Heart right ventricle (tissue), 16 donors: Measurements from ENCODE around the gene PLVAP. TPM values are rescaled to one million over a fixed set of nuclear protein-coding genes. Genes with fewer than 3 reads are reported as not detected.
A peak's percentile ranks its signal among the peaks of the same experiment; 100 is the strongest.

Source experiments
- ATAC-seq, 8 donors: fragments of 200-7000 bp; cut with Tn5 transposase; one replicate each; pipeline ENCODE4 v1.9.1; 2020; ENCODE audit warnings: mild to moderate bottlenecking in 8 of 8, moderate library complexity in 8 of 8, moderate number of reproducible peaks in 1 of 8
- DNase-seq, 2 donors: peaks; one replicate each; pipeline ENCODE4 v3.0.0-alpha.2; 2020
- H3K27ac ChIP-seq, 10 donors: fragments of 200-600 bp; sonication (generic) in 2 of 10; one replicate each; pipeline versions ENCODE4 v1.5.0 to v1.8.0; 2020 to 2022; ENCODE audit warnings: mild to moderate bottlenecking in 3 of 10
- H3K27me3 ChIP-seq, 7 donors: fragments of 200-600 bp; one replicate each; pipeline ENCODE4 v1.8.0; 2021 to 2022; ENCODE audit warnings: mild to moderate bottlenecking in 2 of 7
- H3K36me3 ChIP-seq, 9 donors: fragments of 200-600 bp; sonication (generic) in 1 of 9; one replicate each; pipeline versions ENCODE4 v1.5.0 to v1.8.0; 2020 to 2022; ENCODE audit warnings: mild to moderate bottlenecking in 2 of 9
- H3K4me1 ChIP-seq, 9 donors: fragments of 200-600 bp; sonication (generic) in 1 of 9; one replicate each; pipeline versions ENCODE4 v1.5.0 to v1.8.0; 2020 to 2022; ENCODE audit warnings: mild to moderate bottlenecking in 4 of 9
- H3K4me3 ChIP-seq, 10 donors: fragments of 200-600 bp; sonication (generic) in 2 of 10; one replicate each; pipeline versions ENCODE4 v1.5.0 to v1.8.0; 2020 to 2022; ENCODE audit warnings: mild to moderate bottlenecking in 7 of 10, moderate library complexity in 2 of 10
- H3K9me3 ChIP-seq, 11 donors: fragments of 200-600 bp in 10 of 11; sonication (generic) in 2 of 11; one replicate each; pipeline versions ENCODE4 v1.5.0 to v1.8.0; 2013 to 2022; ENCODE audit warnings: mild to moderate bottlenecking in 2 of 11, control low read depth in 1 of 11, moderate library complexity in 1 of 11
- WGBS, 2 donors: extraction: QIAGEN DNeasy Blood & Tissue Kit; methylation state at CpG; one replicate each; pipeline ENCODE4 v1.1.7; 2013; ENCODE audit warnings: inconsistent platforms in 1 of 2; 5-methylcytosine and 5-hydroxymethylcytosine counted together
- intact Hi-C, 10 donors: fragments of 100-400 bp; cut with DNase I; formaldehyde crosslinking; loops; one replicate each; pipeline versions ENCODE4 v1.11.1 to v1.14.2; 2022
- polyA plus RNA-seq, 2 donors: library from polyadenylated mRNA; stranded (reverse); fragments of 200-250 nt; gene quantifications; one replicate each; pipeline ENCODE4 v1.2.3, GENCODE V29; 2013
- total RNA-seq, 10 donors: library from RNA; stranded (reverse); fragmentation: NEBNext Ultra II Directional in 3 of 10; extraction: Animal tissue kit (Norgen Biotek cat#: 25700) in 3 of 10; gene quantifications; one replicate each; pipeline versions ENCODE4 v1.2.1 to v1.2.4, GENCODE V29; 2021 to 2023
- TF ChIP-seq, protein P1 (sequence below), 9 donors: fragments of 200-600 bp; sonication (generic) in 2 of 9; IDR thresholded peaks; one replicate each; pipeline versions ENCODE4 v1.5.0 to v1.8.0; 2021 to 2022; ENCODE audit warnings: antibody characterized with exemption in 9 of 9, mild to moderate bottlenecking in 5 of 9, moderate library complexity in 1 of 9
- donor health status: Arrhythmogenic right ventricular cardiomyopathy.
- donor health status: ischemic (EF 13 %, LVEDD 7.1; RV severe dilation, severe dysfunction).
- donor health status: healthy with polysubstance abuse.
- donor health status: DM: no; HTN: yes; CAD: no.
- donor health status: DM: no; HTN: no; CAD: no.
- donor health status: ischemic (EF 25% LVEDD 6.9; RV normal size, moderate dysfunction).
- donor health status: ischemic (EF 25% LVEDD 5.7; RV mildly dilated, moderate dysfunction).
- donor health status: healthy.
- donor health status: DM: yes; HTN: yes; CAD: no.
- donor health status: Ischemic cardiomyopathy.
- donor health status: ischemic (EF 35%, LVEDD 5.7; RV mildly dilated, moderate dysfunction).
- donor health status: nonischemic (EF 11% LVEDD 7.7; RV severe dilation, severe dysfunction).
- donor health status: DM: yes; HTN: yes; CAD: no.
- donor health status: PGD.
- donor health status: ischemic (EF 29% LVEDD 5.4; RV normal size, mild dysfunction).
- donor health status: nonischemic (EF 23%, LVEDD 6.1; RV moderate dilation, normal function).

Gene PLVAP
- total and polyA plus RNA-seq, 12 donors = 7.5 to 74.9 (median 24.5) TPM

DNA sequence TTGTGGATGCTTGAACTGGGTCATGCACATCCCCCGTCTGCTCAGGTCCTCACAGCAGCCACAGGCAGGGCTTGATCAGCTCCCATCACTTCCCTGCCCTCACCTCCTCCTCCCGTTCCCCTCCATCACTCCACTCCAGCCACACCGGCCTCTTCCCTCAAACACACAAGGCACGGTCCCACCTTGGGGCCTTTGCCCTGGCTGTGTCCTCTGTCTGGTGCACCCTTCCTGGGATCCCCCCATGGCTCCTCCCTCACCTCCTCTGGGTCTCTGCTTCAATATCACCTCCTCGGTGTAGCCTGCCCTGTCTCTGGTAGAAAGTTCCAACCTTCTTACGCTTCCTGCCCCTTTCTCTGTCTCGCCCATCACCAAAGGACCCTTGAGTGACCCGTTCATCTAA is 23.8 kb downstream of the PLVAP start:
- TF ChIP-seq, protein P1, sequence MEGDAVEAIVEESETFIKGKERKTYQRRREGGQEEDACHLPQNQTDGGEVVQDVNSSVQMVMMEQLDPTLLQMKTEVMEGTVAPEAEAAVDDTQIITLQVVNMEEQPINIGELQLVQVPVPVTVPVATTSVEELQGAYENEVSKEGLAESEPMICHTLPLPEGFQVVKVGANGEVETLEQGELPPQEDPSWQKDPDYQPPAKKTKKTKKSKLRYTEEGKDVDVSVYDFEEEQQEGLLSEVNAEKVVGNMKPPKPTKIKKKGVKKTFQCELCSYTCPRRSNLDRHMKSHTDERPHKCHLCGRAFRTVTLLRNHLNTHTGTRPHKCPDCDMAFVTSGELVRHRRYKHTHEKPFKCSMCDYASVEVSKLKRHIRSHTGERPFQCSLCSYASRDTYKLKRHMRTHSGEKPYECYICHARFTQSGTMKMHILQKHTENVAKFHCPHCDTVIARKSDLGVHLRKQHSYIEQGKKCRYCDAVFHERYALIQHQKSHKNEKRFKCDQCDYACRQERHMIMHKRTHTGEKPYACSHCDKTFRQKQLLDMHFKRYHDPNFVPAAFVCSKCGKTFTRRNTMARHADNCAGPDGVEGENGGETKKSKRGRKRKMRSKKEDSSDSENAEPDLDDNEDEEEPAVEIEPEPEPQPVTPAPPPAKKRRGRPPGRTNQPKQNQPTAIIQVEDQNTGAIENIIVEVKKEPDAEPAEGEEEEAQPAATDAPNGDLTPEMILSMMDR (IDR thresholded peaks at IDR 0.05) = no peak
- peaks cover 9 to 65% (median 39%) of the 10 kb centered on the region in 9 donors for H3K4me1 ChIP-seq
- no peaks in the 10 kb centered on the region for H3K9me3 ChIP-seq
- DNase-seq = no peak
- 72 to 74% methylated on average over 8 of the region's 8 CpGs for WGBS, 2 donors
- H3K27ac ChIP-seq = peak overlapping the region in 3 of 10 donors; percentile 24 to 48 (median 26)
- intact Hi-C loops = no loop called here
- H3K4me3 ChIP-seq = no peak overlapping the region
- H3K36me3 ChIP-seq = no peaks in the 10 kb centered on the region
- ATAC-seq = no peak
- H3K27me3 ChIP-seq = peaks cover 0 to 10% (median 0%) of the 10 kb centered on the region in 7 donors

DNA sequence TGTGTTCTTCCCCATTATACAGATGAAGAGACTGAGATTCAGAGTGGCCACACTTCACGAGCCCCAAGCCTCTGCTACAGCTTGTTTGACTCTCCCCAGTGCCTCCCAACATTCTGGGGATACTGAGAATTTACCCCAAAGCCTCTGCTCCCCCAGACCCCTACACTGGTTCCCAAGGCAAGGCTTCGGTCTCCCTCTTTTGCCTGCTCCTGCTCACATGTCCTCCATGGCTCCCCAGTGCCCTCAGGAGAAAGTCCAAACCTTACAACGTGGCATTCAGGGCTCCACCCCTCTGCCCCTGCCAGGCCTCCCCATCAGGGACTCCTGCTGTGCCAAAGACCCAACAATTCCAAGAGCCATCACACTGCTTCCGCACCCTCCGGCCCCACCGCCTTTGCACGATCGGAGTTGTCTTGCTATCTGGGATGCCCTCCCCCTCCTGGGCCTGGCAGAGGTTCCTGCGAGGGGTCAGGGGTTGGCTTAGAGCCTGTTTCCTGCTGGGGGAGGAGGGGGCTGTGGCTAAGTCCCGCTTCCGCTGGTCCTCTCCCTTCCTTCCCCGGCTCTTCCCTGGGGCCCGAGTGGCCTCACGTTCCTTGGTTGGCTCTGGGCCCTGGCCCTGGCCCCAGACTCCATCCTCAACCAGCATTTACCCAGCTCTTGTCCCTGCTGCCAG is 24.4 kb downstream of the PLVAP start:
- no peaks in the 10 kb centered on the region for H3K36me3 ChIP-seq
- intact Hi-C loops = no loop called here
- peaks cover 12 to 65% (median 39%) of the 10 kb centered on the region in 9 donors for H3K4me1 ChIP-seq
- no peak overlapping the region for H3K4me3 ChIP-seq
- DNase-seq (no peak), ATAC-seq (peak in 4 of 8 donors; percentile 6 to 22 (median 9))
- H3K27ac ChIP-seq = peak overlapping the region in 4 of 10 donors; percentile 22 to 48 (median 37)
- no peaks in the 10 kb centered on the region for H3K9me3 ChIP-seq
- 33% methylated on average over 14 of the region's 14 CpGs for WGBS, 2 donors
- peaks cover 0 to 16% (median 0%) of the 10 kb centered on the region in 7 donors for H3K27me3 ChIP-seq
- TF ChIP-seq, protein P1 (IDR thresholded peaks at IDR 0.05) = no peak

DNA sequence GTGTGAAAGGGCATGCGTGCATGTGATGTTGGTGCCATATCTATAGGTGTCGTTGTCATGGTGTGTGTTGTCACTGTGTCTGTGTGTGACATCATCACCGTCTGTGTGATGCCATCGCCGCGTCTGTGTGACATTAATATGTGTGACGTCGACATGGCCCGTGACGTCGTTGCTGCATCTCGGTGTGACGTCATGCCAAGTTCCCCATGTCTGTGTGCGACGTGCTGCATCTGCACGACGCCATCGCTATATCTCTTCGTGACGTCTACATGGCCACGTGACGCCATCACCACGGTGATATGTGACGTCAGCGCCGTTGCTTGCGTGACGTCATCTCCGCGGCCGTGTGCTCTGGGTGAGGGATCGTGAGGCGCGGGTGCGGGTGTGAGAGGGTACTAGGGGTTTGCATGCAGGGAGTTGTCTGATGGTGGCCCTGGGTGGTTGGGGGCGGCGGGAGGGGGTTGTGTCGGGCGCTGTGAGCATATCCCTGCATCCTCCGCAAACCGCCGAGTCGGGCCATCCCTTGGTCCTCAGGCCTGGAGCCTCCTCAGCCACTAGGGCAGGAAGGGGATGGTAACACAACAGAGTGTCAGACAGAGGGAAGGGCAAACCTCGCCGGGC is 25.2 kb downstream of the PLVAP start:
- H3K9me3 ChIP-seq = no peaks in the 10 kb centered on the region
- no peak overlapping the region for H3K4me3 ChIP-seq
- TF ChIP-seq, protein P1 (IDR thresholded peaks at IDR 0.05) = no peak
- no peak for DNase-seq
- ATAC-seq = no peak
- peaks cover 20 to 65% (median 43%) of the 10 kb centered on the region in 9 donors for H3K4me1 ChIP-seq
- no peaks in the 10 kb centered on the region for H3K36me3 ChIP-seq
- 90 to 92% methylated on average over 45 of the region's 45 CpGs for WGBS, 2 donors
- peak overlapping the region in 2 of 10 donors; percentile 26 to 48 for H3K27ac ChIP-seq
- intact Hi-C loops = no loop called here
- peaks cover 0 to 19% (median 0%) of the 10 kb centered on the region in 7 donors for H3K27me3 ChIP-seq

DNA sequence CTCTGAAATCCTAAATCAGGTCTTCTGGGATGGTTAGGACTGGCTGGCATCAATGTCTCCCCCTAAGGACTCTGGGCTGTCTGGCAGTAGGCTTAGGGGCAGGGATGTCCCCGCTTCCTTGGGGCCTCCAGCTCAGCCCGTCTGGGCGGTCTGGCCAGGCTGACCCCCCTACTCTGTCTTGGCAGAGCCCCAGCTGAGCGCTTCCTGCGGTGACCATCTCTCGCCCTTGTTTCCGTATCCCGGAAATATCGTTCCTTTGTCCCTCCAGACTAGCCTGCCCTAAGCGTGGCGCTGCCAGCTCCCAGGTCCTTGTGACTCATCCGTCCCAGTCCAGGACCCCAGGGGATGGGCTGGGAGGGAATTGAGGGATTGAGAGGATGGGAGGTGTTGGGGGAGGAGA is 28.4 kb downstream of the PLVAP start:
- 6% methylated on average over 12 of the region's 12 CpGs for WGBS, 2 donors
- Histone ChIP-seq H3K36me3 (peaks cover 0 to 2% (median 0%) of the 10 kb centered on the region in 9 donors), H3K9me3 (no peaks in the 10 kb centered on the region), H3K4me3 (peak overlapping the region in 2 of 10 donors; percentile 10 to 26), H3K27me3 (peaks cover 0 to 19% (median 0%) of the 10 kb centered on the region in 7 donors), H3K27ac (peak overlapping the region in 9 of 10 donors; percentile 56 to 86 (median 76)), H3K4me1 (peaks cover 20 to 74% (median 50%) of the 10 kb centered on the region in 9 donors)
- TF ChIP-seq, protein P1 (IDR thresholded peaks at IDR 0.05) = no peak
- ATAC-seq (peak; percentile 58 to 85 (median 77)), DNase-seq (peak; percentile 77 to 80)
- intact Hi-C loops = loop anchor here in 7 of 10 donors (5.0 to 10.0 kb wide), 3 partner anchors 116 to 506 kb away; partner anchors contain the start of genes NXNL1 (in 2 of the 7) and RPL18A (in 1 of the 7)
